K562 (cell line): Measurements from ENCODE around the gene NAP1L4. TPM values are rescaled to one million over a fixed set of nuclear protein-coding genes. Genes with fewer than 3 reads are reported as not detected.
A peak's percentile ranks its signal among the peaks of the same experiment; 100 is the strongest.

Experiments
- ATF1 ChIP-seq, 2 experiments: fragments of 450-650 bp in 1 of 2; IDR thresholded peaks; 2 replicates each; pipeline ENCODE4 v1.6.1; 2016; ENCODE audit warnings: missing compliant biosample characterization in 1 of 2, missing genetic modification characterization in 1 of 2
- BRD9 ChIP-seq: fragments of 450-650 bp; IDR thresholded peaks from 2 replicates; pipeline ENCODE4 v1.6.1; 2018; ENCODE audit warnings: low read depth; ENCODE audit not compliant: partially characterized antibody
- C11orf30 ChIP-seq: fragments of 450-650 bp; IDR thresholded peaks from 2 replicates; pipeline ENCODE4 v1.6.1; 2016; ENCODE audit warnings: low read depth, mild to moderate bottlenecking
- CBFA2T2 ChIP-seq: fragments of 450-650 bp; conservative IDR thresholded peaks from 2 replicates; pipeline ENCODE4 v1.6.1; 2017; ENCODE audit warnings: mild to moderate bottlenecking
- E2F5 ChIP-seq: sonication (generic); formaldehyde crosslinking; IDR thresholded peaks from 2 replicates; pipeline ENCODE4 v1.8.0; 2022; ENCODE audit warnings: mild to moderate bottlenecking, missing genetic modification reagents
- ELF1 ChIP-seq: fragments of 200-800 bp; sonication (Bioruptor generic); IDR thresholded peaks from 2 replicates; pipeline ENCODE4 v1.6.1; 2016; ENCODE audit warnings: missing genetic modification characterization, missing compliant biosample characterization
- ELF4 ChIP-seq: fragments of 450-650 bp; formaldehyde crosslinking; IDR thresholded peaks from 2 replicates; pipeline ENCODE4 v1.4.0; 2022; ENCODE audit warnings: missing genetic modification characterization
- HINFP ChIP-seq: fragments of 450-650 bp; conservative IDR thresholded peaks from 2 replicates; pipeline ENCODE4 v1.6.1; 2016; ENCODE audit warnings: missing genetic modification characterization, low read depth, mild to moderate bottlenecking, control low read depth, missing compliant biosample characterization
- HMGN3 ChIP-seq: IDR thresholded peaks from 2 replicates; pipeline ENCODE4 v1.6.1; 2011; ENCODE audit warnings: borderline replicate concordance, low read depth, mild to moderate bottlenecking, mixed read lengths, low read length; ENCODE audit not compliant: insufficient read length; ENCODE audit errors: extremely low read depth
- KAT2B ChIP-seq: IDR thresholded peaks from one replicate; pipeline ENCODE4 v1.6.1; 2012; ENCODE audit warnings: low read depth, mild to moderate bottlenecking, control low read depth, inconsistent platforms, low read length, moderate library complexity
- MTF1 ChIP-seq: fragments of 250-450 bp; sonication (Bioruptor Pico); IDR thresholded peaks from 2 replicates; pipeline ENCODE4 v1.9.0; 2021; ENCODE audit warnings: moderate library complexity, mild to moderate bottlenecking, inconsistent platforms, borderline replicate concordance
- NELFE ChIP-seq: IDR thresholded peaks from 2 replicates; pipeline ENCODE4 v1.6.1; 2011; ENCODE audit warnings: mild to moderate bottlenecking; ENCODE audit not compliant: insufficient read depth, insufficient read length
- NFE2 ChIP-seq: IDR thresholded peaks from 2 replicates; pipeline ENCODE4 v1.6.1; 2014; ENCODE audit warnings: antibody characterized with exemption, low read depth
- SIN3B ChIP-seq: fragments of 450-650 bp; IDR thresholded peaks from 2 replicates; pipeline ENCODE4 v1.6.1; 2017; ENCODE audit warnings: low read depth, mild to moderate bottlenecking, moderate library complexity
- TBP ChIP-seq: optimal IDR thresholded peaks from 2 replicates; pipeline ENCODE3; 2011; ENCODE audit warnings: low read depth, low read length, improper control_type of control experiment
- U2AF1 ChIP-seq: fragments of 200-400 bp; formaldehyde crosslinking; optimal IDR thresholded peaks from 2 replicates; pipeline ENCODE3; 2017; ENCODE audit warnings: mild to moderate bottlenecking, low read depth, low read length, moderate library complexity
- ZBTB49 ChIP-seq: sonication (generic); formaldehyde crosslinking; IDR thresholded peaks from 2 replicates; pipeline ENCODE4 v1.8.0; 2022; ENCODE audit warnings: missing genetic modification reagents, mild to moderate bottlenecking, borderline replicate concordance
- ZBTB7A ChIP-seq: IDR thresholded peaks from 2 replicates; pipeline ENCODE4 v1.6.1; 2011; ENCODE audit warnings: low read depth, mild to moderate bottlenecking, low read length, moderate library complexity, borderline replicate concordance; ENCODE audit not compliant: control insufficient read depth
- ZNF79 ChIP-seq: fragments of 250-450 bp; sonication (Bioruptor Pico); IDR thresholded peaks from 2 replicates; pipeline ENCODE4 v1.4.0; 2020; ENCODE audit warnings: low read depth, mild to moderate bottlenecking, moderate library complexity
- polyA plus RNA-seq, 8 experiments: library from polyadenylated mRNA; depleted of rRNA in 4 of 8; stranded (reverse) in 5 of 8; unstranded in 3 of 8; fragments of >200 nt; fragmentation: Nextera tagmentation in 2 of 8; fragmentation: Illumina TruSeq in 1 of 8; extraction: Ambion mirVana in 2 of 8; extraction: Trizol in 1 of 8; gene quantifications; 2 replicates each; pipeline versions ENCODE4 v1.2.1 to v1.2.3, GENCODE V29; 2011 to 2014; ENCODE audit warnings: inconsistent platforms in 1 of 8, missing spikeins in 1 of 8
- total RNA-seq, 7 experiments: library from RNA; depleted of rRNA in 6 of 7; stranded (reverse); fragments of >200 nt in 6 of 7; fragmentation: Illumina TruSeq in 2 of 7; extraction: Trizol in 2 of 7; gene quantifications; 2 replicates each; pipeline versions ENCODE4 v1.2.1 to v1.2.3, GENCODE V29; 2011 to 2021; ENCODE audit warnings: low replicate concordance in 1 of 7
- TF ChIP-seq, protein P1 (sequence below): sonication (generic); formaldehyde crosslinking; IDR thresholded peaks from 2 replicates; pipeline ENCODE4 v1.8.0; 2023; ENCODE audit warnings: mild to moderate bottlenecking, missing genetic modification reagents
- TF ChIP-seq, protein P2 (sequence below): fragments of 250-450 bp; sonication (Bioruptor Pico); IDR thresholded peaks from 2 replicates; pipeline ENCODE4 v1.6.1; 2021; ENCODE audit warnings: mild to moderate bottlenecking

NAP1L4 gene
- total and polyA plus RNA-seq, 9 of the 15 experiments (the other 6 are each of a cell fraction or from before 2014, with no cell fraction given), result 34.1 to 237 (median 179) TPM

- TF ChIP-seq ATF1 (CRISPR knock-in tag; IDR thresholded peaks at IDR 0.05) (no peak), ATF1 (tag; IDR thresholded peaks at IDR 0.05) (no peak; the same call in none of the 2 replicates), CBFA2T2 (no peak), HMGN3 (peak; percentile 25), ELF4 (CRISPR knock-in tag) (no peak), TBP (no peak), ZBTB7A (peak; percentile 72; the same call in 1 of the 2 replicates), ZNF79 (CRISPR knock-in tag) (no peak), KAT2B (no peak), ELF1 (tag) (no peak), NELFE (no peak), ZBTB49 (CRISPR knock-in tag) (no peak; the same call in 1 of the 2 replicates), NFE2 (no peak), C11orf30 (no peak), MTF1 (CRISPR knock-in tag) (no peak), HINFP (tag) (no peak), U2AF1 (peak; percentile 43), E2F5 (CRISPR knock-in tag) (no peak), SIN3B (peak; percentile 78), BRD9 (peak; percentile 20)
- TF ChIP-seq, protein P1, sequence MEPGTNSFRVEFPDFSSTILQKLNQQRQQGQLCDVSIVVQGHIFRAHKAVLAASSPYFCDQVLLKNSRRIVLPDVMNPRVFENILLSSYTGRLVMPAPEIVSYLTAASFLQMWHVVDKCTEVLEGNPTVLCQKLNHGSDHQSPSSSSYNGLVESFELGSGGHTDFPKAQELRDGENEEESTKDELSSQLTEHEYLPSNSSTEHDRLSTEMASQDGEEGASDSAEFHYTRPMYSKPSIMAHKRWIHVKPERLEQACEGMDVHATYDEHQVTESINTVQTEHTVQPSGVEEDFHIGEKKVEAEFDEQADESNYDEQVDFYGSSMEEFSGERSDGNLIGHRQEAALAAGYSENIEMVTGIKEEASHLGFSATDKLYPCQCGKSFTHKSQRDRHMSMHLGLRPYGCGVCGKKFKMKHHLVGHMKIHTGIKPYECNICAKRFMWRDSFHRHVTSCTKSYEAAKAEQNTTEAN (CRISPR knock-in tag), result 0 out of 2 replicates have a peak, but pooled peaks have one; percentile 68
- TF ChIP-seq, protein P2, sequence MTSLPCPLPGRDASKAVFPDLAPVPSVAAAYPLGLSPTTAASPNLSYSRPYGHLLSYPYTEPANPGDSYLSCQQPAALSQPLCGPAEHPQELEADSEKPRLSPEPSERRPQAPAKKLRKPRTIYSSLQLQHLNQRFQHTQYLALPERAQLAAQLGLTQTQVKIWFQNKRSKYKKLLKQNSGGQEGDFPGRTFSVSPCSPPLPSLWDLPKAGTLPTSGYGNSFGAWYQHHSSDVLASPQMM (CRISPR knock-in tag), result no peak
Measured at GRCh38 chr11:2991452-2992233, 486 bp downstream of the NAP1L4 start (continued).
